A549 (cell line): ENCODE results near the gene TUT4.

Experiments
- NPAS2 ChIP-seq: fragments of 250-450 bp; sonication (Bioruptor Pico); IDR thresholded peaks from 2 replicates; pipeline ENCODE4 v1.8.0; 2022; ENCODE audit warnings: mild to moderate bottlenecking, moderate library complexity, borderline replicate concordance
- TF ChIP-seq, protein P1 (sequence below): IDR thresholded peaks from 2 replicates; pipeline ENCODE4 v1.6.1; 2012

DNA sequence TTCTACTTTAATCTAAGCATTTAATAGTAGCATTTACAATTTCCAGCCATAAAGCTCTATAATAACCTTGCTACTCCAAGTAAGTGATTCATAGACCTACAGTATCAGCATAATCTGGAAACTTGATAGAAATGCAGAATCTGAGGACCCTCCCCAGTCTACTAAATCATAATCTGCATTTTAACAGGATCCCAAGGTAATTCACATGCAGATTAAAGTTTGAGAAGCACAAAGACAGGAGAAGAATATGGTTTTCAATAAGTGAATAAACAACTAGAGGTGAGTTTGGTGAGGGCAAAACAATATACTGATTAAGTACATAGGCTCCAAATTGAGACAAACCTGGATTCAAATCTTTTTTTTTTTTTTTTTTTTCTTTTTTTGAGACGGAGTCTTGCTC lies 91.1 kb downstream of the TUT4 start:
- TF ChIP-seq, protein P1, sequence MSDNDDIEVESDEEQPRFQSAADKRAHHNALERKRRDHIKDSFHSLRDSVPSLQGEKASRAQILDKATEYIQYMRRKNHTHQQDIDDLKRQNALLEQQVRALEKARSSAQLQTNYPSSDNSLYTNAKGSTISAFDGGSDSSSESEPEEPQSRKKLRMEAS, result no peak
- no peak for TF ChIP-seq NPAS2 (CRISPR knock-in tag)
